Uterine smooth muscle cell (primary cell): ENCODE measurements around the gene WSB1. TPM values are rescaled to one million over a fixed set of nuclear protein-coding genes. Genes with fewer than 3 reads are reported as not detected.

Source experiments
- total RNA-seq: library from RNA; depleted of rRNA; stranded (reverse); fragments of >200 nt; gene quantifications from 2 replicates; pipeline ENCODE4 v1.2.3, GENCODE V29; 2014

Gene WSB1, protein sequence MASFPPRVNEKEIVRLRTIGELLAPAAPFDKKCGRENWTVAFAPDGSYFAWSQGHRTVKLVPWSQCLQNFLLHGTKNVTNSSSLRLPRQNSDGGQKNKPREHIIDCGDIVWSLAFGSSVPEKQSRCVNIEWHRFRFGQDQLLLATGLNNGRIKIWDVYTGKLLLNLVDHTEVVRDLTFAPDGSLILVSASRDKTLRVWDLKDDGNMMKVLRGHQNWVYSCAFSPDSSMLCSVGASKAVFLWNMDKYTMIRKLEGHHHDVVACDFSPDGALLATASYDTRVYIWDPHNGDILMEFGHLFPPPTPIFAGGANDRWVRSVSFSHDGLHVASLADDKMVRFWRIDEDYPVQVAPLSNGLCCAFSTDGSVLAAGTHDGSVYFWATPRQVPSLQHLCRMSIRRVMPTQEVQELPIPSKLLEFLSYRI
- total RNA-seq = 135 and 174 TPM in 2 replicates

DNA sequence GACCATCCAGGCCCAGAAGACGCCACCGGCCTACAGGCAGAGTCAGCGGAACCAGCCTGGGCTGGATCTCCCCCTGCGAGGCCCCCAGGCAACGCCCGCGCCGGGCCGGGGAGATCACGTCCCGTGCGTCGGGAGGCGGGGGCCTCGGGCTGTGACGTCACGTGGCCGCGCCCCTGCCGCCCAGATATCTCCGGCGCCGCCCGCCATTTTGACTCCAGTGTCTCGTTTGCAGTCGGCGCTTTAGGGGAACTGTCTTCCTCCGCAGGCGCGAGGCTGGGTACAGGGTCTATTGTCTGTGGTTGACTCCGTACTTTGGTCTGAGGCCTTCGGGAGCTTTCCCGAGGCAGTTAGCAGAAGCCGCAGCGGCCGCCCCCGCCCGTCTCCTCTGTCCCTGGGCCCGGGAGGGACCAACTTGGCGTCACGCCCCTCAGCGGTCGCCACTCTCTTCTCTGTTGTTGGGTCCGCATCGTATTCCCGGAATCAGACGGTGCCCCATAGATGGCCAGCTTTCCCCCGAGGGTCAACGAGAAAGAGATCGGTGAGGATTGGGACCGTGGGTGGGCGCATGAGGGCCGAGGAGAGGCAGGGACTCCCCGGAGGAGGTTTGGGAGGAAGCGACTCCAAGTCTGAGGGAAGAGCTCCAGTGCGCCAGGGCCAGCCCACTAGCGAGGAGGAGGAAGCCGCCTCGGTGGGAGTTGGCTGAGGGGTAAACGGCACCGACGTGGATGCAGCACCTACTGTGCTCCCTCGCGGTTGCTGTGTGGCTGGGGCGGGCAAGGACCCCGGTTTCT lies at the start of gene WSB1:
TSS of gene WSB1 (plus strand) at position 217 of the 791 bp plus-strand sequence. CDS start at position 499, 282 bp downstream.

Other genes starting within 250 kb of the WSB1 start
- gene KSR1, start 162.3 kb downstream of the WSB1 start, total RNA-seq = 3.1 and 14.7 TPM in 2 replicates